D721Med (cell line): ENCODE data around the gene OPRM1.

Source experiments
- DNase-seq: peaks from one replicate; pipeline ENCODE4 v3.0.0; 2011; ENCODE audit warnings: low spot score; ENCODE audit not compliant: insufficient read length
- FAIRE-seq: peaks from 2 replicates; lab custom pipeline; 2011; peaks lifted over from hg19 to GRCh38; lab: Jason Lieb, UNC
- TF ChIP-seq, protein P1 (sequence below): IDR thresholded peaks from 2 replicates; pipeline ENCODE4 v1.5.1; 2012; ENCODE audit warnings: mild to moderate bottlenecking, control low read depth; ENCODE audit not compliant: insufficient read depth; ENCODE audit errors: missing control alignments

OPRM1 gene

DNA sequence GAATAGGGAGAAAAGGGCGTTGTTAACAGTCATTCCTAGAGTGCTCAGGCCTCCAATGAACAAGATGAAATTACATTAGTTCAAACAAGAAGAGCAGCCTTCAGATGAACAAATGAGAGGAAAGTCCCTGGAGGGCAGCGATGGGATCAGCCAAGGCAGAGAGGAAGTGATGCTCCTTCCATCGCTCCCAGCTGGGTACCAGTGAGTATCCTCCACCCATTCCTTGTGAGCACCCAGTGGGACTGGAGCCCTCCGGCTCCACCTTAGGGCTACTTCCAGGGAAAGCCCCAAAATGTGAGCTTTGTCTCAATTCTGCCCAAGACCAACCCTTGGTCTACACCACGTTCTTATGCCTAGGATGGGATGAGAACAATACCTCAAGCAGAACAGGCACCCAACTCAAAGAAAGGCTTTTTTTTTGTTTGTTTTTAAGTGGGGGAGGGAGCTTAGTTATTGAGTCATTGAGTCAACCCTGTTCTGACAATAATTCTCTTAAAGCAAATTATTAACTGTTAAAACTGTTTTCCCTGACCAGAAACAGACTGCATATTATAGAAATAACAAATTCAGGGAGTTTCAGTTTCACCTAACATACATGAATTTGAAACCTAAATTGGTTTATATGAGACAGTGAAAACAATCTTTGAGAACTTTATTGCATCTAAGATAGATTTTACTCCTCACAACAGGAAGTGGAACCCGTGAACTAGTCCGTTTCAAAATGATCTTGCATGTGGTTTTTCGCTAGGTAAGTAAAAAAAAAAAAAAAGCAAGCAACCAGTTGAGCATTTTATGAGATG, 210.7 kb downstream of the OPRM1 start:
- DNase-seq (no peak), FAIRE-seq (no peak)
- TF ChIP-seq, protein P1, sequence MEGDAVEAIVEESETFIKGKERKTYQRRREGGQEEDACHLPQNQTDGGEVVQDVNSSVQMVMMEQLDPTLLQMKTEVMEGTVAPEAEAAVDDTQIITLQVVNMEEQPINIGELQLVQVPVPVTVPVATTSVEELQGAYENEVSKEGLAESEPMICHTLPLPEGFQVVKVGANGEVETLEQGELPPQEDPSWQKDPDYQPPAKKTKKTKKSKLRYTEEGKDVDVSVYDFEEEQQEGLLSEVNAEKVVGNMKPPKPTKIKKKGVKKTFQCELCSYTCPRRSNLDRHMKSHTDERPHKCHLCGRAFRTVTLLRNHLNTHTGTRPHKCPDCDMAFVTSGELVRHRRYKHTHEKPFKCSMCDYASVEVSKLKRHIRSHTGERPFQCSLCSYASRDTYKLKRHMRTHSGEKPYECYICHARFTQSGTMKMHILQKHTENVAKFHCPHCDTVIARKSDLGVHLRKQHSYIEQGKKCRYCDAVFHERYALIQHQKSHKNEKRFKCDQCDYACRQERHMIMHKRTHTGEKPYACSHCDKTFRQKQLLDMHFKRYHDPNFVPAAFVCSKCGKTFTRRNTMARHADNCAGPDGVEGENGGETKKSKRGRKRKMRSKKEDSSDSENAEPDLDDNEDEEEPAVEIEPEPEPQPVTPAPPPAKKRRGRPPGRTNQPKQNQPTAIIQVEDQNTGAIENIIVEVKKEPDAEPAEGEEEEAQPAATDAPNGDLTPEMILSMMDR, result no peak

DNA sequence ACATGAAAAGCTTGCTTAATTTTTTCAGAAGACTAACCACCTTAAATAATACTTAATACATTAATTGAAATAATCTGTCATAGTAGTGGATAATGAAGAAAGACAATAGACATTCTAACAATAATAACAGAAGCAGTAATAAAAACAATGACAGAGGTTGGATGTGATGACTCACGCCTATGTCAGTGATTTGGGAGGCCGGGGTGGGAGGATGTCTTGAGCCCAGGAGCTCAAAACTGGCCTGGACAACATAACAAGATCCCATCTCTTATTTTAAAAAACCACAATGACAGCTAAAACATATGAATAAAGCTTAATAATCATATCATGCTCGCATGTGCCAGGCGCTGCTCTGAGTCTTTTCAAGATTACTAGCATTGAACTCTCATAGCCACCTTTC, 212.1 kb downstream of the OPRM1 start:
- DNase-seq (no peak), FAIRE-seq (no peak)
- TF ChIP-seq, protein P1, result no peak

DNA sequence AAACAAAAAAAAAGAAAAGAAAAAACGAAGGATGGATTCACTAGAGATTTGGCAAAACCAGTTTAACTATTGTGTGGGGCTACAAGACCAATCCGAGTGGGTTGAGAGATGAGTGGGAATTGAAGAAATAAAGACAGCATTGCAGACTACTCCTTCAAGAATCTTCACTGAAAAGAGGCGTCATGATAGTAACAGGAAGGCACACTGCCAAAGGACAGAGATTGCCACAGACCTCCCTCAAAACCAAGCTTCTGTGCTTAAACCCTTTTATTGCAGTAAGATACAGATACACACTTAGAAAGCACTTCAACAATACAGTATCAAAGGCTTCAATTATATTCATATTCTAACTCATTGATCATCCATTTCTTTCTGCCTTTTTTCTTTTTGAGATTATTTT, 213.6 kb downstream of the OPRM1 start:
- FAIRE-seq (no peak), DNase-seq (no peak)
- TF ChIP-seq, protein P1, result no peak

DNA sequence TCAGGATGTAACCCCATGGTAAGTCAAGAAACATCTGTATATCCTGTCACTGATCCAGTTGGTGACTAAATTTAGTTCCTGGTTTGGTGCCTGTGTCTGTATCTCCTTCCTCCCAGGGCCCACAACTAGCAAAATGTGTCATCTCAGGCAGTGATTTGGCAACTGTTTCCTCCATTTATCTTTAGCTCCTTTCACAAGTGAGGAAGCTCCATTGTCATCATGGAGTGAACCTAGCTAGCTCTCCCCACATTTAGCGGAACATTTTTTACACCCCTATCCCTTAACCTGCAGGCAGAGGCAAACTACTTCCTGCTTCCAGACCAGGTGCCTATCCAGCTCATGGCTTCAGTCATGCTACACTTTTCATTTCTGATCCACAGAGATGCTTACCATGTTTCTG, 218.0 kb downstream of the OPRM1 start:
- DNase-seq, result no peak
- TF ChIP-seq, protein P1, result no peak
- no peak for FAIRE-seq

DNA sequence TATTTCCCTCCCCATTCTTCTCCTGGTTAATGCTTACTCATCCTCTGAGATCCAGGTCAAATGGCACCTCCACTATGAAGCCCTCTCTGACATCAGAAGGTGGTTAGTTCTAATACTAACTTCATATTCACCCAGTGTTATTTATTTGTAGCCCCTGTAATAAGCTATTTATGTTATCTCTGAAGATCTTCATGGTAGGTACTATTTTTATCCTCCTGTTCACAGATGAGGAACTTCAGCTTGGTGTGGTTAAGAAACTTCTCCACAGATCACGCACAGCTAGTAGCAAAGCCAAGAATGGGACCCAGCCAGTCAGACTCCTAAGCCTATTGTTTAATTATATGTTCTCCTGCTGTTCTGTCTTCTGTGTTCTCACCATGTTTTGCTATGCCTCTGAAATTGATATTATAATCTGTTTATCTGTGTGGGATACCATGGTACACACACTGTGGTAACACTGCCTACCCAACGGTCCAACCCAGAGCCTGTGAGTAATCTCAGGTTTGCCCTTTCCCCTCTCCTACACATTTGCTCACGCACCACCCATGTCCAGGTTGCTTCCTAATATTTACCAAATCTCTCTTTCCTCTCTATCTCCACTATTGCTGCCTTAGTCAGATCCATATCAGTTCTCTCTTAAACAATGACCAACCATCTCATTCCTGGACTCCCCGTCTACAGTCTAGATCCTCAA, 219.2 kb downstream of the OPRM1 start:
- no peak for DNase-seq
- TF ChIP-seq, protein P1, result no peak
- FAIRE-seq, result no peak

DNA sequence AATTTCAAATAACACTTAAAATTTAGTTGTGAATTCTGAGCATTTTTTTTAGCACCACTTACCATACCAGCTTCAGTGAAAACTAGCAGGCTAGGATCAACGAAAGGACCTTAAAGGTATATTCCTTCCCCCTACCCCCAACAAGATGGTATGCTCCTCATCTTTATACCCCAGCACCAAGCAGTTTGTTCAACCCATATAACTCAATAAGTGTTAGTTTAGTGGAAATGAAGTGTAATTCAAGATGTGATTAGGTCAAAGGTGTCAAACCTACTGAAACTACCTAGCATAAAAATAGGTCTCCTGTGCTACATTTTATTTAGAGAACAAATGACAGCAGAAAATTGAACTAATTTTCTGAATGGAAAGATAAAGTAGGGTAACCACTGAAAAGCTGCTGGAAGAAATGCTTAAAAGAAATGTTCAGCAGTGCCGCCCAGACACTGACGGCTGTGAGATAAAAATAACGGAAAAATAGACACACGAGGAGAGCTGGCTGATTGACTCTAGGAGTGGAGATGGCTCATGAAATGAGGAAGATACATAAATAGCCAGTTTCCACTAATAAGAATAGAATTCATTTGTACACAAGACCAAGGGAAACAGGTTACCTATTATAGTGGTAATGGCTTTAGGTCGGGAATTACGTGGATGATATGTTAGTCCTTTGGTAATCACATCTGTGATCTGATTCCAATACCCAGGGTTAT, 222.8 kb downstream of the OPRM1 start:
- TF ChIP-seq, protein P1, result no peak
- FAIRE-seq (no peak), DNase-seq (no peak)
